AG09319 (cell line): ENCODE data around the gene BRSK2.
"Not testable (repeated sequence)": the region's sequence is repeated elsewhere in the genome, so short reads cannot be mapped to it uniquely, and the experiment has no call there.

Experiments used
- DNase-seq: peaks from one replicate; pipeline ENCODE4 v3.0.0-alpha.2; 2010; ENCODE audit warnings: low read depth; ENCODE audit errors: extremely low read depth
- CTCF ChIP-seq: IDR thresholded peaks from 2 replicates; pipeline ENCODE4 v1.5.1; 2011; ENCODE audit warnings: low read depth, mild to moderate bottlenecking, inconsistent platforms, low read length, moderate library complexity

The BRSK2 gene

GRCh38 chr11:1508491-1508891, 118.8 kb downstream of the BRSK2 start:
- DNase-seq, result no peak
- TF ChIP-seq CTCF, result no peak

- no peak for DNase-seq
- no peak for TF ChIP-seq CTCF
These were observed 119.3 kb downstream of the BRSK2 start for GRCh38 chr11:1508986-1509385.

- TF ChIP-seq CTCF, result no peak
- no peak for DNase-seq
These were observed 120.0 kb downstream of the BRSK2 start for GRCh38 chr11:1509626-1510255.

- DNase-seq, result not testable (repeated sequence)
These were observed 120.6 kb downstream of the BRSK2 start for GRCh38 chr11:1510351-1510750.

- DNase-seq, result no peak
- no peak for TF ChIP-seq CTCF
These were observed 121.2 kb downstream of the BRSK2 start for GRCh38 chr11:1510928-1511327.

GRCh38 chr11:1511937-1512496, 122.3 kb downstream of the BRSK2 start:
- DNase-seq, result no peak
- TF ChIP-seq CTCF, result no peak
